Middle frontal gyrus (tissue), 1 donor: ENCODE results near the gene B4GALT1.

Experiments
- DNase-seq: peaks from one replicate; pipeline ENCODE4 v3.0.0-alpha.2; 2015; ENCODE audit warnings: low spot score; ENCODE audit errors: extremely low spot score

Gene B4GALT1

GRCh38 chr9:33167084-33167971 lies at the start of gene B4GALT1:
Gene B4GALT1, minus strand, starts transcription at chr9:33167336. Its CDS starts 167 bp downstream, at chr9:33167169.
- DNase-seq, result peak; percentile 21

- no peak for DNase-seq
These were observed 44.7 kb upstream of the B4GALT1 start for GRCh38 chr9:33211695-33212393.

- no peak for DNase-seq
These were observed 43.0 kb upstream of the B4GALT1 start for GRCh38 chr9:33210006-33210715.

- DNase-seq, result no peak
These were observed 42.3 kb upstream of the B4GALT1 start for GRCh38 chr9:33209394-33209793.

GRCh38 chr9:33202552-33203201 lies 35.5 kb upstream of the B4GALT1 start:
- DNase-seq, result no peak

GRCh38 chr9:33202018-33202417 lies 34.9 kb upstream of the B4GALT1 start:
- no peak for DNase-seq

- no peak for DNase-seq
These were observed 31.0 kb upstream of the B4GALT1 start for GRCh38 chr9:33198165-33198564.

GRCh38 chr9:33197279-33198152 lies 30.4 kb upstream of the B4GALT1 start:
- DNase-seq, result no peak

- no peak for DNase-seq
These were observed 29.6 kb upstream of the B4GALT1 start for GRCh38 chr9:33196736-33197135.

GRCh38 chr9:33193818-33194217 lies 26.7 kb upstream of the B4GALT1 start:
- no peak for DNase-seq

GRCh38 chr9:33192493-33193255 lies 25.5 kb upstream of the B4GALT1 start:
- no peak for DNase-seq

- DNase-seq, result no peak
These were observed 23.0 kb upstream of the B4GALT1 start for GRCh38 chr9:33190021-33190705.

GRCh38 chr9:33189331-33189791 lies 22.2 kb upstream of the B4GALT1 start:
- no peak for DNase-seq

GRCh38 chr9:33188711-33189110 lies 21.6 kb upstream of the B4GALT1 start:
- DNase-seq, result no peak

- no peak for DNase-seq
These were observed 20.5 kb upstream of the B4GALT1 start for GRCh38 chr9:33187519-33188218.

GRCh38 chr9:33186457-33187168 lies 19.5 kb upstream of the B4GALT1 start:
- DNase-seq, result no peak

- DNase-seq, result no peak
These were observed 18.7 kb upstream of the B4GALT1 start for GRCh38 chr9:33185858-33186257.

- DNase-seq, result no peak
These were observed 18.3 kb upstream of the B4GALT1 start for GRCh38 chr9:33185406-33185805.
